A549 (cell line): ENCODE results near the gene CHN1. TPM values are rescaled to one million over a fixed set of nuclear protein-coding genes. Genes with fewer than 3 reads are reported as not detected.

ENCODE experiments used
- ATAC-seq, 2 experiments: fragments of 200-7000 bp in 1 of 2; fragments of >200 bp in 1 of 2; cut with Nextera tagmentation in 1 of 2; cut with Tn5 transposase in 1 of 2; 3 replicates each; pipeline versions ENCODE4 v1.8.0 to v1.9.1; 2018 to 2020; ENCODE audit warnings: mild to moderate bottlenecking in 1 of 2, moderate library complexity in 1 of 2
- CTCF ChIA-PET: fragments of 300-600 bp; sonication (Branson Sonifier 250); formaldehyde crosslinking; extraction: SDS; loops from one replicate; lab custom pipeline; 2021; ENCODE audit warnings: antibody characterized with exemption, inconsistent platforms; lab: Yijun Ruan, JAX
- POLR2A ChIA-PET: fragments of 350-600 bp; formaldehyde crosslinking; extraction: SDS; loops from one replicate; lab custom pipeline; 2021; ENCODE audit warnings: antibody characterized with exemption, inconsistent platforms; lab: Yijun Ruan, JAX
- DNase-seq, 2 experiments: peaks; one replicate each; pipeline versions ENCODE4 v3.0.0 to v3.0.0-alpha.2; 2011 to 2016; ENCODE audit warnings: low read depth in 1 of 2, low spot score in 1 of 2
- FAIRE-seq: peaks from 2 replicates; lab custom pipeline; 2011; peaks lifted over from hg19 to GRCh38; lab: Jason Lieb, UNC
- H3K27ac ChIP-seq, 2 experiments: fragments of >200 bp; sonication (Bioruptor Twin); formaldehyde crosslinking; 3 replicates each; pipeline ENCODE4 v1.5.1; 2016 to 2017
- H3K4me1 ChIP-seq: fragments of >200 bp; sonication (Bioruptor Twin); formaldehyde crosslinking; 3 replicates; pipeline ENCODE4 v1.6.1; 2016
- H3K4me2 ChIP-seq: fragments of >200 bp; sonication (Bioruptor Twin); formaldehyde crosslinking; 3 replicates; pipeline ENCODE4 v1.6.1; 2016
- H3K4me3 ChIP-seq: fragments of >200 bp; sonication (Bioruptor Twin); formaldehyde crosslinking; 3 replicates; pipeline ENCODE4 v1.5.1; 2016
- H3K9me3 ChIP-seq: fragments of >200 bp; sonication (Bioruptor Twin); formaldehyde crosslinking; 3 replicates; pipeline ENCODE4 v1.6.1; 2016
- ATOH8 ChIP-seq: fragments of 250-450 bp; sonication (Bioruptor Pico); IDR thresholded peaks from 2 replicates; pipeline ENCODE4 v1.5.0; 2020; ENCODE audit warnings: low read depth, mild to moderate bottlenecking, moderate library complexity
- BCL3 ChIP-seq: fragments of >200 bp; sonication (Bioruptor Twin); formaldehyde crosslinking; IDR thresholded peaks from 3 replicates; pipeline ENCODE4 v1.6.1; 2016
- BHLHE40 ChIP-seq: IDR thresholded peaks from 2 replicates; pipeline ENCODE4 v1.6.1; 2012; ENCODE audit warnings: low read depth, low read length, inconsistent platforms
- CBX8 ChIP-seq: fragments of 200-600 bp; sonication (generic); IDR thresholded peaks from 2 replicates; pipeline ENCODE4 v1.6.1; 2016
- EHF ChIP-seq: fragments of 250-450 bp; sonication (Bioruptor Pico); IDR thresholded peaks from 2 replicates; pipeline ENCODE4 v1.5.0; 2020; ENCODE audit warnings: mild to moderate bottlenecking
- EHMT2 ChIP-seq: fragments of 200-600 bp; sonication (generic); IDR thresholded peaks from 2 replicates; pipeline ENCODE4 v1.6.1; 2016; ENCODE audit warnings: antibody characterized with exemption, low read depth, mild to moderate bottlenecking, moderate library complexity
- ELK1 ChIP-seq: fragments of 150-350 bp; IDR thresholded peaks from 2 replicates; pipeline ENCODE4 v1.6.1; 2014; ENCODE audit warnings: low read depth, mild to moderate bottlenecking, low read length
- ESRRA ChIP-seq: fragments of 150-350 bp; IDR thresholded peaks from 2 replicates; pipeline ENCODE4 v1.6.1; 2014; ENCODE audit warnings: mild to moderate bottlenecking, low read length, borderline replicate concordance
- GATA3 ChIP-seq: IDR thresholded peaks from 2 replicates; pipeline ENCODE4 v1.6.1; 2012; ENCODE audit warnings: borderline replicate concordance
- HES2 ChIP-seq: fragments of >200 bp; sonication (Bioruptor Twin); formaldehyde crosslinking; IDR thresholded peaks from 2 replicates; pipeline ENCODE4 v1.6.1; 2016
- HMGXB4 ChIP-seq: fragments of 250-450 bp; sonication (Bioruptor Pico); IDR thresholded peaks from 2 replicates; pipeline ENCODE4 v1.5.0; 2021; ENCODE audit warnings: mild to moderate bottlenecking, moderate library complexity, borderline replicate concordance
- HOXA7 ChIP-seq: fragments of 250-450 bp; sonication (Bioruptor Pico); IDR thresholded peaks from 2 replicates; pipeline ENCODE4 v1.5.0; 2020; ENCODE audit warnings: mild to moderate bottlenecking, moderate library complexity
- HOXB13 ChIP-seq: fragments of 250-450 bp; sonication (Bioruptor Pico); IDR thresholded peaks from 2 replicates; pipeline ENCODE4 v1.5.0; 2020; ENCODE audit warnings: low read depth, mild to moderate bottlenecking, moderate library complexity
- HOXB5 ChIP-seq: fragments of 250-450 bp; sonication (Bioruptor Pico); IDR thresholded peaks from 2 replicates; pipeline ENCODE4 v1.5.0; 2020; ENCODE audit warnings: mild to moderate bottlenecking, moderate library complexity
- JUN ChIP-seq, 2 experiments: fragments of >200 bp; sonication (Bioruptor Twin); formaldehyde crosslinking; IDR thresholded peaks; 2 replicates in 1 of 2; 3 replicates in 1 of 2; pipeline ENCODE4 v1.6.1; 2016 to 2017
- MAFK ChIP-seq: fragments of 450-650 bp; IDR thresholded peaks from 2 replicates; pipeline ENCODE4 v1.6.1; 2014; ENCODE audit not compliant: partially characterized antibody
- MAX ChIP-seq: IDR thresholded peaks from 2 replicates; pipeline ENCODE4 v1.6.1; 2012
- MAZ ChIP-seq: fragments of 150-350 bp; IDR thresholded peaks from 2 replicates; pipeline ENCODE4 v1.6.1; 2014; ENCODE audit warnings: antibody characterized with exemption, low read depth, low read length, borderline replicate concordance
- NFE2L2 ChIP-seq: fragments of 150-350 bp; conservative IDR thresholded peaks from 2 replicates; pipeline ENCODE4 v1.6.1; 2014; ENCODE audit warnings: low read length
- PHF8 ChIP-seq: fragments of 200-600 bp; sonication (generic); IDR thresholded peaks from 2 replicates; pipeline ENCODE4 v1.6.1; 2016; ENCODE audit warnings: low read depth, mild to moderate bottlenecking, antibody characterized with exemption, moderate library complexity, borderline replicate concordance
- POLR2A ChIP-seq: IDR thresholded peaks from 2 replicates; pipeline ENCODE4 v1.6.1; 2012; ENCODE audit warnings: mild to moderate bottlenecking, low read length
- RFX5 ChIP-seq: fragments of 450-650 bp; IDR thresholded peaks from 2 replicates; pipeline ENCODE4 v1.7.1; 2014; ENCODE audit warnings: antibody characterized with exemption, mild to moderate bottlenecking, moderate library complexity
- USF2 ChIP-seq: fragments of 450-650 bp; IDR thresholded peaks from 2 replicates; pipeline ENCODE4 v1.6.1; 2014; ENCODE audit warnings: antibody characterized with exemption
- ZC3H11A ChIP-seq: fragments of 450-650 bp; IDR thresholded peaks from 2 replicates; pipeline ENCODE4 v1.6.1; 2014; ENCODE audit warnings: antibody characterized with exemption, mild to moderate bottlenecking
- ZNF302 ChIP-seq: fragments of 250-450 bp; sonication (Bioruptor Pico); IDR thresholded peaks from 2 replicates; pipeline ENCODE4 v1.9.0; 2021; ENCODE audit warnings: inconsistent platforms, mild to moderate bottlenecking, moderate library complexity
- ZSCAN20 ChIP-seq: fragments of 250-450 bp; sonication (Bioruptor Pico); IDR thresholded peaks from 2 replicates; pipeline ENCODE4 v1.8.0; 2022; ENCODE audit warnings: mild to moderate bottlenecking, moderate library complexity
- WGBS: methylation state at CpG from one replicate; pipeline ENCODE4 v1.1.6; 2017; ENCODE audit errors: missing lambda C conversion rate; 5-methylcytosine and 5-hydroxymethylcytosine counted together
- polyA plus RNA-seq, 4 experiments: library from polyadenylated mRNA; depleted of rRNA in 3 of 4; stranded (reverse); fragments of >200 nt; fragmentation: RNase III in 1 of 4; extraction: RNeasy Plus Mini Kit Qiagen cat#74134 plus additional on column Dnase treatment in 1 of 4; gene quantifications; 2 replicates in 3 of 4; 3 replicates in 1 of 4; pipeline ENCODE4 v1.2.3, GENCODE V29; 2011 to 2017

Gene CHN1
- polyA plus RNA-seq, 2 of the 4 experiments (the other 2 are of a cell fraction): 20.9 to 46.6 TPM

GRCh38 chr2:174874085-174874484 is 131.1 kb downstream of the CHN1 start:
- WGBS: 70% methylated on average over 1 of the region's 1 CpG
- H3K27ac ChIP-seq: no peak overlapping the region
- FAIRE-seq: no peak
- ChIA-PET POLR2A (no interaction called here), CTCF (no interaction called here)
- TF ChIP-seq ZC3H11A: no peak
- TF ChIP-seq BHLHE40: no peak
- no peak for TF ChIP-seq HOXB13 (CRISPR knock-in tag)
- no peak for TF ChIP-seq ZNF302
- TF ChIP-seq RFX5: no peak
- no peak for TF ChIP-seq USF2
- TF ChIP-seq ZSCAN20 (CRISPR knock-in tag): no peak
- TF ChIP-seq EHF (CRISPR knock-in tag): no peak
- no peak for TF ChIP-seq HMGXB4 (CRISPR knock-in tag)
- no peak for TF ChIP-seq ESRRA
- TF ChIP-seq MAFK: no peak
- no peak for TF ChIP-seq HOXA7 (CRISPR knock-in tag)
- TF ChIP-seq HOXB5 (CRISPR knock-in tag): no peak
- TF ChIP-seq GATA3: no peak
- no peak for TF ChIP-seq PHF8
- no peak for TF ChIP-seq EHMT2
- no peaks in the 10 kb centered on the region for H3K9me3 ChIP-seq
- no peak overlapping the region for H3K4me2 ChIP-seq
- DNase-seq: no peak
- ATAC-seq: no peak
- no peaks in the 10 kb centered on the region for H3K4me1 ChIP-seq
- H3K4me3 ChIP-seq: no peak overlapping the region

- Histone ChIP-seq H3K4me2 (no peak overlapping the region), H3K4me1 (no peaks in the 10 kb centered on the region), H3K4me3 (no peak overlapping the region), H3K27ac (no peak overlapping the region), H3K9me3 (no peaks in the 10 kb centered on the region)
- ChIA-PET CTCF (interaction anchor here (1.6 kb wide), 1 partner anchor 102 kb away, joined by 3 read pairs; no protein-coding TSS in a partner anchor), POLR2A (no interaction called here)
- TF ChIP-seq ESRRA (no peak), BCL3 (no peak), MAZ (no peak), MAX (no peak), MAFK (no peak), HES2 (no peak), ELK1 (no peak), ATOH8 (CRISPR knock-in tag) (no peak), POLR2A (no peak), JUN (IDR thresholded peaks at IDR 0.05) (no peak), NFE2L2 (no peak), CBX8 (no peak)
- ATAC-seq: no peak
- FAIRE-seq: no peak
- DNase-seq: no peak
Measured at GRCh38 chr2:174873471-174873870, 131.7 kb downstream of the CHN1 start.
